GM10847 (cell line): ENCODE measurements around the gene NIM1K.

ENCODE experiments used
- POLR2A ChIP-seq: IDR thresholded peaks from 2 replicates; pipeline ENCODE4 v1.6.1; 2011; ENCODE audit not compliant: insufficient read length; ENCODE audit errors: extremely low read depth

The NIM1K gene

GRCh38 chr5:43191740-43192557 lies at the start of gene NIM1K:
Gene NIM1K (plus strand): TSS chr5:43192225. CDS start chr5:43245776, 53,551 bp downstream.
- TF ChIP-seq POLR2A, result no peak

GRCh38 chr5:43145071-43145470 lies 47.0 kb upstream of the NIM1K start:
- no peak for TF ChIP-seq POLR2A

- TF ChIP-seq POLR2A, result no peak
These were observed 45.1 kb upstream of the NIM1K start for GRCh38 chr5:43146958-43147357.

- TF ChIP-seq POLR2A, result no peak
These were observed 43.6 kb upstream of the NIM1K start for GRCh38 chr5:43148417-43148816.

- no peak for TF ChIP-seq POLR2A
These were observed 42.8 kb upstream of the NIM1K start for GRCh38 chr5:43149231-43149630.

- TF ChIP-seq POLR2A, result no peak
These were observed 42.0 kb upstream of the NIM1K start for GRCh38 chr5:43150075-43150474.

- no peak for TF ChIP-seq POLR2A
These were observed 41.3 kb upstream of the NIM1K start for GRCh38 chr5:43150748-43151147.

GRCh38 chr5:43152946-43153345 lies 39.1 kb upstream of the NIM1K start:
- TF ChIP-seq POLR2A, result no peak

- TF ChIP-seq POLR2A, result no peak
These were observed 37.6 kb upstream of the NIM1K start for GRCh38 chr5:43154469-43154868.

- no peak for TF ChIP-seq POLR2A
These were observed 36.5 kb upstream of the NIM1K start for GRCh38 chr5:43155394-43156096.

- no peak for TF ChIP-seq POLR2A
These were observed 35.6 kb upstream of the NIM1K start for GRCh38 chr5:43156388-43156787.

GRCh38 chr5:43157068-43157467 lies 35.0 kb upstream of the NIM1K start:
- no peak for TF ChIP-seq POLR2A

- no peak for TF ChIP-seq POLR2A
These were observed 30.8 kb upstream of the NIM1K start for GRCh38 chr5:43161244-43161643.

GRCh38 chr5:43165323-43165722 lies 26.7 kb upstream of the NIM1K start:
- no peak for TF ChIP-seq POLR2A

GRCh38 chr5:43168175-43168574 lies 23.9 kb upstream of the NIM1K start:
- no peak for TF ChIP-seq POLR2A

GRCh38 chr5:43171451-43171850 lies 20.6 kb upstream of the NIM1K start:
- TF ChIP-seq POLR2A, result no peak
